NCI-H1092 (cell line): ENCODE results near the gene MCL1.
"Not testable (repeated sequence)": the region's sequence is repeated elsewhere in the genome, so short reads cannot be mapped to it uniquely, and the experiment has no call there.

Experiments used
- DNase-seq: peaks from one replicate; lab custom pipeline; 2025; lab: John Stamatoyannopoulos, UW

Gene MCL1

DNA sequence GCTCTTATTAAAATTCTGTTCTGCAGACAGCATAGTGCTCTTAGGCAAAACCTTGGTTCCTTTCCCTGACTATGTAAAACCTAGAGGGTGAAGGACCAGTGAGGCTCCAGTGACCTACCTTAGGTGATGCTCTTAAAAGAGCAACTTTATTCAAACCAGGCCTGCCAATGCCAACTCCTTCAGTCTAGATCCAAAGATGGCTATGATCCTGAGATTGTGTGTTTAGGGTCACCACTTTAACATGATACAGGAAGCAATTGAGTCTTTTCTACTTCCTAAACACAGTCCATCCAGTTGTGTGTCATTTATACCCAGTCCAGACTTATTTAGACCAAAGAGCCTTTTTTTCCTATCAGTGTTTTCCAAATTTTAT is 10.8 kb downstream of the MCL1 start:
- no peak for DNase-seq

DNA sequence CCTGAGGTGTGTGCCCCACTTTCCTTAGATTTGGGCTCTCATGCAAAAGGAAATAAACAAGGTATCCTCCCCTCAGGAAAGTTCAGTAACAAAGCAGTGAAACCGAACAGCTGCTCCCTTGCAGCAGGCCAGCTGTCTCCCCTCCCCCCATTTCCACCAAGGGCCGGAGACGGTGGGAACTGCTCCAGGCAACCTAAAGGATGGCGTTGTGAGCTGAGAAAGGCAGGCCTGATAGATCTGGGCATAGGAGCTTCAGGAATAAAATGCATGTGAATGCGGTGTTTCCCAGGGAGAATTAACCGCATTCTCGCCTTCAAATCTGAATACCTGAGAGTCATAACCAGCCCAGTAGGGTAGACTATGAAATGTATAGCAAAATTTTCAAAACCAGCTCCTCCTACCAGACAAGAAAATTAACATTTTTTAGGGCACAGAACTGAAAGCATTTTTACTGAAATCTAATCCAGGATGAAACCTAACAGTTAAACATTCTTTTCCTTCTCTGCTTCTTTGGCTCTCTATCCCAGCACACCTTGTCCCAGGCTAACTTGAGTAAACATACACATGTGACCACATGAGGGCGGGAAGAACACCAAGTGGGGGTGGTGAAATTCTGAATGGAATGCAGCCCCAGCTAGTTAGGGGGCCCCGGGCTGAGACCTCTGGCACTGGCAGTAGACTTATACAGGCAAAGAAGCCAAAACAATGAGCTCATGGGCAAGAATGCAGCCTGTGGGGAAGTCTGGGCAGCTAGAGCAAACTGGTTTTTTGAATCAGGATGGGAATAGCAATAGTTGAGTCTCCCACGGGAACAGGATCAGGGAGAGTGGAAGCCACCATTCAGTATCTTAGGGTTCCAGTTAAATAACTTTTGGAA is 11.5 kb downstream of the MCL1 start:
- DNase-seq = peak; percentile 54

DNA sequence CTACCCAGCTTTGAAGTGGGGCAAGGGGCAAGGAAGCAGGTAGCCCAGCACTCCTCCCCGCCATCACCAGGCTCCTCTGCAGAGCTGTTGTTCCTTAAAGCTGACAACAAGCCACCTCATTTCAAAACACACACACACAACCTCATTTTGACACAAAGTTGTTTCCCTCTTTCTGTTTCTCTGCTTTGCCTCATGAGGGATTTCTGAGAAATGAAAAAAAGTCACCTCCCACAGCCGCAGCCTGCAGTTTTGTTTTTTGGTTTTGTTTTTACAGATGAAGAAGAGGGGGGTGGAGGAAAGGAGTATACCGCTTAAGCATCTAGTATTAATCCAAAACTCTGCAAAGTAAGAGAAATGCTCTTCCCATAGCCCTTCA is 12.1 kb downstream of the MCL1 start:
- no peak for DNase-seq

DNA sequence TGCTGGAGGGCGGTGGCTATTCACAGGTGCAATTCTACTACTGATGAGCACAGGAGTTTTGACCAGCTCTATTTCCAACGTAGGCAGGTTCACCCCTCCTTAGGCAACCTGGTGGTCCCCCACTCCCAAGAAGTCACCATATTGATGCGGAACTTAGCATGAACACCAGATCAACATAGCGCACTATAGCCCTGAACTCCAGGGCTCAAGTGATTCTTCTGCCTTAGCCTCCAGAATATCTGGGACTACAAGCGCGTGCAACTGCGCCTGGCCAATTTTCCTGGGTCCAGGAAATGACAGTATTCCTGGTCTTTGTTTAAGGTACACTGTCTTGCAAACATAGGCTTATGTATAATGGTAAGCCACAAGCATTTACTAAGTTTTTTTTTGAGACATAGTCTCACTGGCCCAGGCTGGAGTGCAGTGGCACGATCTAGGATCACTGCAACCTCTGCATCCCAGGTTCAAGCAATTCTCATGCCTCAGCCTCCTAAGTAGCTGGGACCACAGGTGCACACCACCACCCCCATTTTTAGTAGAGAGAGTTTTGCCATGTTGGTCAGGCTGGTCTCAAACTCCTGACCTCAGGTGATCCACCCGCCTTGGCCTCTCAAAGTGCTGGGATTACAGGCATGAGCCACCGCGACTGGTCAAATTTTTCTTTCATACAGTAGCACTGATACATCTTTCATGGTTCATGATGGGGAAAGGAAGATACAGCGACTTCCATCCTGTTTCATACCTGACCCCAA is 12.6 kb downstream of the MCL1 start:
- DNase-seq = no peak

DNA sequence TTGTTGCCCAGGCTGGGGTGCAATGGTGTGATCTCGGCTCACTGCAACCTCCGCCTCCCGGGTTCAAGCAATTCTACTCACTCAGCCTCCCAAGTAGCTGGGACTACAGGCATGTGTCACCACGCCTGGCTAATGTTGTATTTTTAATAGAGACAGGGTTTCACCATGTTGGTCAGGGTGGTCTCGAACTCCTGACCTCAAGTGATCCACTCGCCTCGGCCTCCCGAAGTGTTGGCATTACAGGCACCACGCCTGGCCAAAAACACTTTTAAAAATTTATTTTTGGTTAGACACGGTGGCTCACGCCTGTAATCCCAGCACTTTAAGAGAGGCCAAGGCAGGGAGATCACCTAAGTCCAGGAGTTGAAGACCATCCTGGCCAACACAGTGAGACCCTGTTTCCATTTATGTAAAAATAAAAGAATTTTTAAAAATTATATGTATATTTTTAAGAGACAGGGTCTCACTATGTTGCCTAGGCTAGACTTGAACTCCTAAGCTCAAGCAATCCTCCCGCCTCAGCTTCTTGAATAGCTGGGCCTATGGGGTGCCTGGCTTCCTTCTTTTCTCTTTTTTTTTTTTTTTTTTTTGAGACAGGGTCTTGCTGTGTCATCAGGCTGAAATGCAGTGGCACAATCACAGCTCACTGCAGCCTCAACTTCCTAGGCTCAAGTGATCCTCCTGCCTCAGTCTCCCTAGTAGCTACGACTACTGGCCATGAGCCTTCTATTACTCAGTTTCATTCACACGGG is 14.0 kb downstream of the MCL1 start:
- not testable (repeated sequence) for DNase-seq

DNA sequence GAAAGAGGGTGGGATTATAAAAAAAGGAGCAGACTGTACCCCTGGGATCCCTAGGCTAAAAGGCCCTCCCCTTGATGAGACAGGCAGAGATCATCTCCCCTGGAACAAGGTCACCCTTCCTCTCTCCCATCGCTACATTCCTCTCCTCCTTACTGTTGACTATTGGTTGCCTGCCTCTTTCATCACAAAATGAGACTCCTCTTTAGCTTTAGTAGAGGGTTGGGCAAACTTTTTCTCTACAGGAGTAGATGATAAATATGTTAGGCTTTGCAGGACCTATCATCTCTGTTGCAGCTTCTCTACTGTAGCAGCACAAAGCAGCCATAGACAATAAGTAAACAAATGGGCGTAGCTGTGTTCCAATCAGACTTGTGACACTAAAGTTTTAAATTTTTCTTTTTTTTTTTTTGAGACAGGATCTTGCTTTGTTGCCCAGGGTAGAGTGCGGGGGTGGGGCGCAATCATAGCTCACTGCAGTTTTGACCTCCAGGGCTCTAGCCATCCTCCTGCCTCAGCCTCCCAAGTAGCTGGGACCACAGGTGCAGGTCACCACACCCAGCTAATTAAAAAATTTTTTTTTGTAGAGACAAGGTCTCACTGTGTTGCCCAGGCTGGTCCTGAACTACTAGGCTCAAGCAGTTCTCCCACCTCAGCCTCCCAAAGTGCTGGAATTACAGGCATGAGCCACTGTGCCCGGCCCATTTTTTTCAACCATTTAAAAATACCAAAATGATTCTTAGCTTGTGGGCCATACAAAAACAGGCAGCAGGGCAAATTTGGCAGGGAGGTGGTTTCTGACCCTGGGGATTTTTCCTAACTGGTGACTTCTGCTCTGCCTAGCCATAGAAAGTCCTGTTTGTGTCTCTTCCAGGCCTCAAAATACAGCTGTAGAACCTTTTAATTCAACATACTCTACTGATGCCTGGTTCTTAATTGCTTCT is 15.1 kb downstream of the MCL1 start:
- no peak for DNase-seq

DNA sequence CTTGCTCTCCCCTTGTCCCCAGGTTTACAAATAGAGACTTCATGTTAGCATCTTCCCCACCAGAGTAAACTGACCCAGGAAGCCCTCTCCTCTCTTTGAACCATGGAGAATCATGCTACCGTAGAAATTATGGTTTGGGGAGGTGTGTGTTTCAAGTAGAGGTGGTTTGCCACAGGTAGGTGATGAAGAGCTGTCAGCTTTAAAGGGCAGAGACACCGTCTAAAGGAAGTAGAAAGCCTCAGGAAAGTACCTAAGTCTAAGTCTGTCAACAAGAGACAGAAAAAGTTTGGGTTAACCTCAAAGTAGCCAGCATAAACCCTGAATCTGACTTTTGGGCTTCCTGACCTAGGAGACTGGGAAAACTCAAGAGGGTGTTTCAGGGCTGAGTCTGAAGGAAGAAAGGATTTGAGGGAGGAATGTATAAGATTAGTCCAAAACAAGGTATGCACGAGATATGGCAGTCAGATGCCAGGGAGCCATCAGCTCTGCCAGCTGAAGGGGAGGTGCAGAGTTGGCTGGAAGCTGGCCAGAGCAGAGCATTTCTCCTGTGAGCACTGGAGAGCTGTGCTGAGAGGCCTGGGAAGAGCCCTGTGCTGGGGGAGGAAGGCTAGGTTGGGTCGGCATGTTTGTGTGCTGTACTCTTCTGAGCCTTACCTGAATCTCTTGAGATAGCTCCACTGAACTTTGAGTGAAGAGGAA is 15.9 kb downstream of the MCL1 start:
- DNase-seq = peak; percentile 17

DNA sequence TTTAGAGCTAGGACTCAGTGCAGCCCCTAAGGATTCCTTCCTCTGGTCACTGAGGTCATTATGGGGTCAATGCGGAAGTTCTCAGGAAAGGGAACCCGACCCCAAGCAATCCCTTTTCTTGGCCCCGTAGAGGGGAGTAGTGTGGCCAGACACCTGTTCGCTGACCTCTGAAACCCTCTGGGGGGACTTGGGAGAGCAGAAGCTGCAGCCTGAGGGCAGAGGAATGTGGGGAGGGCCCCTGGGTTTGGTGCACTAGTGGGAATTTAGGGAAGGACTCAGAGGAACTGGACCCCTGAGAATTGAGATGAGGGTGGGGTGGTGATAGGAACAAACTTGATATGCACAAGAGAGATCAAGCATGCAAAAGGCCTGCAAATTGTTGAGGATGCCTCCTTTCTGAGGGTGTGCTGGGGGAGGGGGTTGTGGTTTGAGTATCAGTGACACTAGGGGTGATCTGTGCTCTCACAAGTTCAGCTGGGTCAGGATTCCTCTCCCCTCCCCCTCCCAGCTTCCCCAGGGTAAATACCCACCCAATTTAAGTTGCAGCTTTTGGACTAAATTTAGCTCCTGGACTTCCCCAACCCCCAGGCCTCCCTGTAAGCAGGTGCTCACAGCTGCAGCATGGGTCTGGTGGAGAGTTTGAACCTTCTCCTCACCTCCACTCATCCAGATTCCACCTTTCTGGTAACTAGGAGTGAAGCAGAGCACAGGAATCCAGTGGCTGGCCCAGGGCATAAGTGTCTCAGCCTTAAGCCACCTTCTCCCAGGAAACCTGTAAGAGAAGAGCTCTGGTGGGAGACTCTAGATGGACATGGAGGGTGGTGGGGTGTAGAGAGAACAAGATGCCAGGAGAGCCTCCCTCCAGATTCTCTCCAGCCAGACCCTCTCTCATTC is 16.7 kb downstream of the MCL1 start:
- DNase-seq = no peak

DNA sequence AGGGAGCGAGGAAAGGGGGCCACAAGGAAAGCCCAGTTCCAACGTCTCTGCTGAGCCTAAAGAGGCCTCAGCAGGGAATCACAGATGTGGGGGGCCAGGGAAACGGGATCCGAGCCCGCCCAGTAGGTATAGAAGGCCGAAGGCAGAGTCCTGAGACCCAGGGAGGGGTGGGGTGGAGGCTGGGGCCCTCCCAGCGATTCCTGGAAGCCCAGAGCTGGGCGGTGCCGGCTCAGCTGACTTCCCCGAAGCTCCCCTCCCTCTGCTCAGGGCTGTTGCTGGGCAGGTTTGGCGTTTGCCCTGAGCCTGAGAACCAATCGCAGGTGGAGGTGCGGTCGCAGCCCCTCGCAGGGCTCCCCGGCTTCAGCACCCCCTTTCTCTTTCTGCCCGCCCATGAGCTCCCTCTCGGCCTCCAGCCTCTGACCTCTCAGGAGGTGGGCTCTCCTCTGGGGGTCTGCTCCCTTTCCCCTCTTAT is 17.4 kb downstream of the MCL1 start:
- DNase-seq = peak; percentile 65

DNA sequence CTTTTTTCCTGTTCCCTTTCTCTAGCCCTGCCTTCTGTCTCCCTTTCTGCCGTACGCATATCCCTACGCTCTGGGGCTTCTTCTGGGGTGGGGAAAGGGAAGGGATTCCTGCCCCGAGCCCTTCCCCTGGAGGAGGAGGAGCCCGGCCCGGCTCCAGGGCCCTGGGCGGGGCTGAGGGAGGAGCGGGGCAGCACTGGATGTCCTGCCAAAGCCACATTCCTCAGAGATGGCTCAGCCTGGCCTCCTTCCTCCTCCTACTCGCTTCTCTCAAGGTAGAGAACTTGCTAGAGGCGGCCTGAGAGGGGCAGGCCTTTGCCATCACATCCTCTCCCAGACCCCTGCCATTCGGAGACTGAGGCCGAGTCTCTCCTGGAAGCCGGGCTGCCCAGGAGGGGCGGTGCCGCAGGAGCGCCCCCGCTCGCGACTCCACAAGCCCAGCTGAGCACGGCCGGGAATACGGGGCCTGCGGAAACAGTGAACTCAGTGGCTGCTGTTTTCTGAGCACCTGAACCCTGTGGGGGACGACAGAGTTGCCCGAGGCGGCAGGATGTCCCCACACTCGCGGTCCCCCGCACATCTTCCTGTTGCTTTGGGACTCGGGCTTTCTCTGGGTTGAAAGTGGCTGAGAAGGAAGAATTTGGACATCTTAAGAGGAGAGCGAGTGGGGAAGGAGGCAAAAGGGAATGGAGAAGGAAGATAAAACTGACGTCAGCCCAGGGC is 18.0 kb downstream of the MCL1 start:
- DNase-seq = no peak

DNA sequence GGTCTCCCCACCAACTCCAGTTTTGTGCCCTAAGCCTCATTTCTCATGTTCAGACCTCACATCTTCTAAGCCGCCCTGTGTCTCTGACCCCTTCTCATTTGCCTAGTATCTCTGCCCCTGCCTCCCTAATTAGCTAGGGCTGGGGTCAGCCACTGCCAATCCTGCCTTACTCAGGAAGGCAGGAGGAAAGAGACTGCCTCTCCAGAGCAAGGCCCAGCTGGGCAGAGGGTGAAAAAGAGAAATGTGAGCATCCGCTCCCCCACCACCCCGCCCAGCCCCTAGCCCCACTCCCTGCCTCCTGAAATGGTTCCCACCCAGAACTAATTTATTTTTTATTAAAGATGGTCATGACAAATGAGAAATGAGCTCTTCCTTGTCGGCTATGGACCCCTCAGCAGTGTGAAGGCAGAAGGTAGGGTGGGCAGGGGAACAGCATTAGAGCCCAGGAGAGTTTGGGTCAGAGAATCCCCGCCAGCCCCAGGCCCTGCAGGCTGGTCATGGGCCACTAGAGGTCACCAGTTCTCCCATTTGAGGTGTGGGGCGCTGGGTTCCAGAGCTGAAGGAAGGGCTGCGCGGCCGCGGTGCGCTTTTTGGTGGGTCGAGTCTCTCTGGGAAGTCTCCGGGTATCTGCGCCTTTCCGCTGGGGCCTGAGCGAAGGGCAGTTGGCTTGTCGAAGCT is 18.7 kb downstream of the MCL1 start:
- peak; percentile 82 for DNase-seq

DNA sequence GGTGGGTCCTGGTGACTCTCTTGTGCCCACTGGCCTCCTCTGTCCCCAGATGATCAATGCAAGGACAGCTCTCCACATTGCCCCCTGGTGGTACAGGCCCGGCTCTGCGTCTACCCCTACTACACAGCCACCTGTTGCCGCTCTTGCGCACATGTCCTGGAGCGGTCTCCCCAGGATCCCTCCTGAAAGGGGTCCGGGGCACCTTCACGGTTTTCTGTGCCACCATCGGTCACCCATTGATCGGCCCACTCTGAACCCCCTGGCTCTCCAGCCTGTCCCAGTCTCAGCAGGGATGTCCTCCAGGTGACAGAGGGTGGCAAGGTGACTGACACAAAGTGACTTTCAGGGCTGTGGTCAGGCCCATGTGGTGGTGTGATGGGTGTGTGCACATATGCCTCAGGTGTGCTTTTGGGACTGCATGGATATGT is 19.4 kb downstream of the MCL1 start:
- peak; percentile 44 for DNase-seq

DNA sequence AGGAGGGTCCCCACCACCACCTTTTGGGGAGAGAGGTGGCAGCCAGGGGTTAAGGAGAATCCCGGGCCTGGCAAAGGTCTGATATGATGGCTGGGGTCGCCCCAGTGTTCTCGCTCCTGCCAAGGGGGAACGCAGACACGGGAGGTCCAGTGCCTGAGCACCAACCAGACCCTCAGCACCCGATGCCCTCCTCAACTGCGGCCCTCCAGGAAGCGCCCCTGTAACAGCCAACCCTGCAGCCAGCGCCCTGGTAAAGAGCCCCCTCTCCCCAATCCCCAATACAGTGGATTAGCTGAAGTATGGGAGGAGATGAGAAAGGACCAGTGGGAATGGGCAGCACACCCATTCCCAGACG is 19.8 kb downstream of the MCL1 start:
- no peak for DNase-seq

DNA sequence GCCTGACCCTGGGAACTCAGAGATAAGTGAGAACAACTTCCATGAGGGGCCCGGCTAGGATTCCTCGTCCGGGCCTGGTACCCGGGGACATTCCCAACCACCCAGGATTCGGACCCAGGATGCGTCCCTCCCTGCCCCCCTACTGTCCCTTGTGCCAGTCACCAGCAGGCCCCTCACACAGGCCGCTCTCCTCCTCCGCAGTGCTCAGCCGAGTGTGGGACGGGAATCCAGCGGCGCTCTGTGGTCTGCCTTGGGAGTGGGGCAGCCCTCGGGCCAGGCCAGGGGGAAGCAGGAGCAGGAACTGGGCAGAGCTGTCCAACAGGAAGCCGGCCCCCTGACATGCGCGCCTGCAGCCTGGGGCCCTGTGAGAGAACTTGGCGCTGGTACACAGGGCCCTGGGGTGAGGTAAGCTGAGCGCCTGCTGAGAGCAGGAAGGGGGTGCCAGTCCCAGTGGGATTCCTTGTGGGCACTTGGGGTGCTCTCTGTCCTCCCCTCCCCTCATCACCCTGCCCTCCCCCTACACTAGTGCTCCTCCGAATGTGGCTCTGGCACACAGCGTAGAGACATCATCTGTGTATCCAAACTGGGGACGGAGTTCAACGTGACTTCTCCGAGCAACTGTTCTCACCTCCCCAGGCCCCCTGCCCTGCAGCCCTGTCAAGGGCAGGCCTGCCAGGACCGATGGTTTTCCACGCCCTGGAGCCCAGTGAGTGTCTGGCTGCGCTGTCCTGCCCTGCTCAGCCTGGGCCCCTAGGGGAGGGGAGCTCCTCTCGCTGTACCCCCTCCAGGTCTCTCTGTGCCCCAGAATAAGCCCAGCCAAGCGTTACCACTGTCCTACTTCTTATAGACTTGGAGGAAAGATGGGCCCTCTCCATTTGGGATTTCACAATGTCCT is 20.4 kb downstream of the MCL1 start:
- DNase-seq = no peak

DNA sequence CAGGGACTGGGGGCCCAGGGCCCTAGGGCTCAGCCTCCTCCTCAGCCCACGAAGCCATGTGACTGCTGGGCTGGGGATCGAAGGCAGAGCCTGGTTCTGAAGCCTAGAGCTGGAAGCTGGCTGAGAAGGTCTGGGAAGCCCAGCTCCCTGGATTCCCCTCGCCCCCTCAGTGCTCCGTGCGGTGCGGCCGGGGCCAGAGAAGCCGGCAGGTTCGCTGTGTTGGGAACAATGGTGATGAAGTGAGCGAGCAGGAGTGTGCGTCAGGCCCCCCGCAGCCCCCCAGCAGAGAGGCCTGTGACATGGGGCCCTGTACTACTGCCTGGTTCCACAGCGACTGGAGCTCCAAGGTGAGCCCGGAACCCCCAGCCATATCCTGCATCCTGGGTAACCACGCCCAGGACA is 21.1 kb downstream of the MCL1 start:
- DNase-seq = no peak

DNA sequence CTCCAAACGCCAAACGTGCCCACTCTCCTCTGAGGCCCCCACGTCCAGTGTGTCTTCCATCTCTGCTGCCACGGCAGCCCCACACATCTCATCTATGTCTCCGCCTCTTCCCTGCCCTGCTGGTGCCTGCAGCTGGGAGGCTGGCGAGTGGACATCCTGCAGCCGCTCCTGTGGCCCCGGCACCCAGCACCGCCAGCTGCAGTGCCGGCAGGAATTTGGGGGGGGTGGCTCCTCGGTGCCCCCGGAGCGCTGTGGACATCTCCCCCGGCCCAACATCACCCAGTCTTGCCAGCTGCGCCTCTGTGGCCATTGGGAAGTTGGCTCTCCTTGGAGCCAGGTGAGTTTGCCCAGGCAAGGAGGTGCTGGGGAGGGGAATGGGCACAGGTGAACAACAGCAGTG is 21.6 kb downstream of the MCL1 start:
- no peak for DNase-seq

DNA sequence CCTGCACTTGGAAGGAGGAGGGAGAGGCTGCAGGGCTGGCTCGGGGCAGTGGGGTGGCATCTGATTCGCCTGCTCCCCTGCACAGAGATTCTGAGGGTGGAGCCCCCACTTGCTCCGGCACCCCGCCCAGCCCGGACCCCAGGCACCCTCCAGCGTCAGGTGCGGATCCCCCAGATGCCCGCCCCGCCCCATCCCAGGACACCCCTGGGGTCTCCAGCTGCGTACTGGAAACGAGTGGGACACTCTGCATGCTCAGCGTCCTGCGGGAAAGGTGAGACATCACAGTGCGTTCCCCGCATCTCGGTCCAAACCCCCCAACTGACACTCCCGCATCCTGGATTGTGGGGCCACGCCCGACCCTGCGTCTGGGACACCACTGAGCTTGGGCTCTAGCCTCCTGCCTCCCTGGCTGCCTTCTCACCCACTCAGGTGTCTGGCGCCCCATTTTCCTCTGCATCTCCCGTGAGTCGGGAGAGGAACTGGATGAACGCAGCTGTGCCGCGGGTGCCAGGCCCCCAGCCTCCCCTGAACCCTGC is 22.3 kb downstream of the MCL1 start:
- DNase-seq = no peak
